Mesothelial cell of epicardium (in vitro differentiated cells): ENCODE results near the gene RAB40C. TPM values are rescaled to one million over a fixed set of nuclear protein-coding genes. Genes with fewer than 3 reads are reported as not detected.

Experiments used
- DNase-seq, 2 experiments: peaks; one replicate each; pipeline ENCODE4 v3.0.0; 2021; ENCODE audit warnings: low spot score in 2 of 2; ENCODE audit not compliant: unreplicated experiment in 2 of 2
- H3K27ac Mint-ChIP-seq: 2 replicates; pipeline ENCODE4 v1.8.0; 2021; ENCODE audit warnings: mixed read lengths
- H3K27me3 Mint-ChIP-seq: 2 replicates; pipeline ENCODE4 v1.8.0; 2021; ENCODE audit warnings: low read depth, mixed read lengths
- H3K36me3 Mint-ChIP-seq: 2 replicates; pipeline ENCODE4 v1.8.0; 2021; ENCODE audit warnings: mixed read lengths
- H3K4me1 Mint-ChIP-seq: 2 replicates; pipeline ENCODE4 v1.8.0; 2021; ENCODE audit warnings: mixed read lengths
- H3K4me3 Mint-ChIP-seq: 2 replicates; pipeline ENCODE4 v1.8.0; 2021; ENCODE audit warnings: mild to moderate bottlenecking, moderate library complexity, mixed read lengths
- H3K9me3 Mint-ChIP-seq: 2 replicates; pipeline ENCODE4 v1.8.0; 2021; ENCODE audit warnings: mixed read lengths
- CTCF ChIP-seq: fragments of 200-600 bp; sonication (generic); IDR thresholded peaks from one replicate; pipeline ENCODE4 v1.5.0; 2021; ENCODE audit warnings: antibody characterized with exemption; ENCODE audit not compliant: unreplicated experiment
- total RNA-seq: library from RNA; stranded (reverse); gene quantifications from 3 replicates; pipeline ENCODE4 v1.2.1, GENCODE V29; 2021

The RAB40C gene
- total RNA-seq, 1 donor from 2014 or later, result 25.5 TPM

- H3K9me3 Mint-ChIP-seq, result no peaks in the 10 kb centered on the region
- H3K36me3 Mint-ChIP-seq, result no peaks in the 10 kb centered on the region
- H3K27ac Mint-ChIP-seq, result no peak overlapping the region
- TF ChIP-seq CTCF, result no peak
- H3K4me3 Mint-ChIP-seq, result no peak overlapping the region
- no peak for DNase-seq
- H3K4me1 Mint-ChIP-seq, result peaks cover 10% of the 10 kb centered on the region
- peaks cover 7% of the 10 kb centered on the region for H3K27me3 Mint-ChIP-seq
Observed at GRCh38 chr16:582218-582613, 7.7 kb upstream of the RAB40C start.

- H3K27me3 Mint-ChIP-seq, result peaks cover 7% of the 10 kb centered on the region
- peaks cover 14% of the 10 kb centered on the region for H3K4me1 Mint-ChIP-seq
- no peaks in the 10 kb centered on the region for H3K9me3 Mint-ChIP-seq
- no peak for DNase-seq
- H3K27ac Mint-ChIP-seq, result no peak overlapping the region
- H3K4me3 Mint-ChIP-seq, result no peak overlapping the region
- no peaks in the 10 kb centered on the region for H3K36me3 Mint-ChIP-seq
- no peak for TF ChIP-seq CTCF
Observed at GRCh38 chr16:582614-583331, 7.1 kb upstream of the RAB40C start.

- no peak for TF ChIP-seq CTCF
- peaks cover 17% of the 10 kb centered on the region for H3K4me1 Mint-ChIP-seq
- no peaks in the 10 kb centered on the region for H3K9me3 Mint-ChIP-seq
- DNase-seq, result no peak
- H3K36me3 Mint-ChIP-seq, result no peaks in the 10 kb centered on the region
- H3K27ac Mint-ChIP-seq, result no peak overlapping the region
- peaks cover 7% of the 10 kb centered on the region for H3K27me3 Mint-ChIP-seq
- no peak overlapping the region for H3K4me3 Mint-ChIP-seq
Observed at GRCh38 chr16:583470-583814, 6.4 kb upstream of the RAB40C start.

- peaks cover 19% of the 10 kb centered on the region for H3K4me1 Mint-ChIP-seq
- no peak overlapping the region for H3K27ac Mint-ChIP-seq
- no peak for DNase-seq
- no peaks in the 10 kb centered on the region for H3K36me3 Mint-ChIP-seq
- no peak for TF ChIP-seq CTCF
- no peaks in the 10 kb centered on the region for H3K9me3 Mint-ChIP-seq
- H3K4me3 Mint-ChIP-seq, result no peak overlapping the region
- H3K27me3 Mint-ChIP-seq, result peaks cover 7% of the 10 kb centered on the region
Observed at GRCh38 chr16:583815-584591, 5.9 kb upstream of the RAB40C start.

DNA sequence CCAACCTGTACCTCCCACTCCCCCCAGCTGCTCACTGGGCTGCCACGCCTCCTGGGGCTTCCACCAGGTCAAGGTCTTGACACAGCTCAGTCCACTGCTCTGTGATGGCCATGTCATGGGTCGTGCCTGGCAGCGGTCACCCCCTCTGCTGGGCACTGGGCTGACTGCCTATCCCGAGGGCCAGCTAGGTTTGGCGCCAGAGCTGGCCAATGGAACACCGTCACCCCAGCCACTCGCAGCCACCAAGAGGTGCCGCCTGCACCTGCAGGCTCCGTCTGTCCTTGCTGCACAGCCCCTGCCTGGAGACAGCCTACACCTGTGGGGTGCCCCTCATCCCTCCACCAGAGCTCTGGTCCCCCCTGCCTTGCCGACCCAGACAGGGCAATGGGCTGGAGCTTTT lies 4.5 kb upstream of the RAB40C start:
- H3K4me1 Mint-ChIP-seq, result peaks cover 19% of the 10 kb centered on the region
- H3K9me3 Mint-ChIP-seq, result no peaks in the 10 kb centered on the region
- H3K4me3 Mint-ChIP-seq, result no peak overlapping the region
- no peak overlapping the region for H3K27ac Mint-ChIP-seq
- peaks cover 7% of the 10 kb centered on the region for H3K27me3 Mint-ChIP-seq
- no peak for TF ChIP-seq CTCF
- H3K36me3 Mint-ChIP-seq, result no peaks in the 10 kb centered on the region
- DNase-seq, result no peak
